C4-2B (cell line): ENCODE measurements around the gene SNRK.

Source experiments
- ZFX ChIP-seq: fragments of 450-650 bp; IDR thresholded peaks from 2 replicates; pipeline ENCODE4 v1.6.1; 2017
- TF ChIP-seq, protein P1 (sequence below): fragments of 450-650 bp; conservative IDR thresholded peaks from 2 replicates; pipeline ENCODE4 v1.5.1; 2017; ENCODE audit warnings: mild to moderate bottlenecking

DNA sequence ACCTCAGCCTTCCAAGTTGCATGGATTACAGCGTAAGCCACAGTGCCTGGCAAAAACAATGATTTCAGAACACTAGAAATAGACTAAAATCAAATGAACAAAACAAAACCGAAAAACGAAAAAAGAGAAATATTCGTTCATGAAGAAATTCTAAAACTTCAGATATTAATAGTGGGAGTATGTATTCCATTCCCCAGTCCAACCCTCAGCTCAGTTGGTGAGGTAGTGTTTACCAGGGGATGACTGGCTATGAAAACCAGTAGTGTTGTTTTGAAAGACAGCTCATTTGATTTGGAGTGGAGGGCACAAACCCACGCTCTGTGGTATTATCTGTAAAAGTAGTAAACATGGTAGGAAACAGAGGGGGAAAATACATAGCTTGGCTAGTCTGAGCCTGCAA is 6.8 kb upstream of the SNRK start:
- TF ChIP-seq, protein P1, sequence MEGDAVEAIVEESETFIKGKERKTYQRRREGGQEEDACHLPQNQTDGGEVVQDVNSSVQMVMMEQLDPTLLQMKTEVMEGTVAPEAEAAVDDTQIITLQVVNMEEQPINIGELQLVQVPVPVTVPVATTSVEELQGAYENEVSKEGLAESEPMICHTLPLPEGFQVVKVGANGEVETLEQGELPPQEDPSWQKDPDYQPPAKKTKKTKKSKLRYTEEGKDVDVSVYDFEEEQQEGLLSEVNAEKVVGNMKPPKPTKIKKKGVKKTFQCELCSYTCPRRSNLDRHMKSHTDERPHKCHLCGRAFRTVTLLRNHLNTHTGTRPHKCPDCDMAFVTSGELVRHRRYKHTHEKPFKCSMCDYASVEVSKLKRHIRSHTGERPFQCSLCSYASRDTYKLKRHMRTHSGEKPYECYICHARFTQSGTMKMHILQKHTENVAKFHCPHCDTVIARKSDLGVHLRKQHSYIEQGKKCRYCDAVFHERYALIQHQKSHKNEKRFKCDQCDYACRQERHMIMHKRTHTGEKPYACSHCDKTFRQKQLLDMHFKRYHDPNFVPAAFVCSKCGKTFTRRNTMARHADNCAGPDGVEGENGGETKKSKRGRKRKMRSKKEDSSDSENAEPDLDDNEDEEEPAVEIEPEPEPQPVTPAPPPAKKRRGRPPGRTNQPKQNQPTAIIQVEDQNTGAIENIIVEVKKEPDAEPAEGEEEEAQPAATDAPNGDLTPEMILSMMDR: no peak
- no peak for TF ChIP-seq ZFX
